Naive thymus-derived CD4-positive, alpha-beta T cell (primary cell): ENCODE measurements around the gene NOP56. TPM values are rescaled to one million over a fixed set of nuclear protein-coding genes. Genes with fewer than 3 reads are reported as not detected.

Source experiments
- ATAC-seq: fragments of 150-1000 bp; cut with Tn5 transposase; 2 replicates; pipeline ENCODE4 v1.10.0; 2021; ENCODE audit warnings: mild to moderate bottlenecking, moderate library complexity
- CTCF ChIA-PET: fragments of 350-600 bp; sonication (Branson Sonifier 250); formaldehyde crosslinking; loops from one replicate; lab custom pipeline; 2021; ENCODE audit warnings: antibody characterized with exemption; lab: Charles Lee
- POLR2A ChIA-PET: fragments of 350-600 bp; sonication (Branson Sonifier 250); formaldehyde crosslinking; loops from one replicate; lab custom pipeline; 2021; ENCODE audit warnings: antibody characterized with exemption, inconsistent platforms; lab: Charles Lee
- DNase-seq, 9 donors: peaks; one replicate each; pipeline versions ENCODE4 v3.0.0 to v3.0.0-alpha.2; 2020 to 2022; ENCODE audit warnings: mixed read lengths in 1 of 9
- H3K27ac ChIP-seq: one replicate; pipeline ENCODE4 v1.7.0; 2013; ENCODE audit warnings: mild to moderate bottlenecking, low read depth, low read length, moderate library complexity
- H3K27me3 ChIP-seq, 2 donors: one replicate each; pipeline ENCODE4 v1.7.0; 2013; ENCODE audit warnings: low read length in 2 of 2, mild to moderate bottlenecking in 2 of 2, moderate library complexity in 2 of 2; ENCODE audit not compliant: control insufficient read depth in 2 of 2, insufficient read depth in 2 of 2
- H3K36me3 ChIP-seq, 3 experiments: 1 replicate in 2 of 3; 2 replicates in 1 of 3; pipeline ENCODE4 v1.7.0; 2013; ENCODE audit warnings: low read length in 3 of 3, mild to moderate bottlenecking in 3 of 3, moderate library complexity in 1 of 3; ENCODE audit not compliant: insufficient read depth in 3 of 3, control insufficient read depth in 2 of 3
- H3K4me1 ChIP-seq, 2 donors: one replicate each; pipeline ENCODE4 v1.7.0; 2013; ENCODE audit warnings: low read length in 2 of 2, mild to moderate bottlenecking in 2 of 2, moderate library complexity in 1 of 2; ENCODE audit not compliant: control insufficient read depth in 2 of 2, insufficient read depth in 2 of 2
- H3K4me3 ChIP-seq: 2 replicates; pipeline ENCODE4 v1.7.0; 2013; ENCODE audit warnings: mild to moderate bottlenecking, low read length
- H3K9me3 ChIP-seq, 3 experiments: 1 replicate in 2 of 3; 2 replicates in 1 of 3; pipeline ENCODE4 v1.7.0; 2013; ENCODE audit warnings: low read length in 3 of 3; ENCODE audit not compliant: control insufficient read depth in 2 of 3
- H3K27ac Mint-ChIP-seq, 9 donors: one replicate each; pipeline ENCODE4 v1.8.0; 2020 to 2022; ENCODE audit warnings: mixed read lengths in 9 of 9, mild to moderate bottlenecking in 8 of 9, moderate library complexity in 5 of 9, inconsistent platforms in 2 of 9
- H3K27me3 Mint-ChIP-seq, 5 donors: one replicate each; pipeline ENCODE4 v1.8.0; 2021 to 2022; ENCODE audit warnings: mixed read lengths in 5 of 5, mild to moderate bottlenecking in 1 of 5
- H3K36me3 Mint-ChIP-seq, 5 donors: one replicate each; pipeline ENCODE4 v1.8.0; 2020 to 2022; ENCODE audit warnings: mixed read lengths in 5 of 5, mild to moderate bottlenecking in 3 of 5, inconsistent platforms in 1 of 5
- H3K4me1 Mint-ChIP-seq, 7 donors: one replicate each; pipeline ENCODE4 v1.8.0; 2020 to 2022; ENCODE audit warnings: mixed read lengths in 7 of 7, mild to moderate bottlenecking in 3 of 7, inconsistent platforms in 1 of 7
- H3K4me3 Mint-ChIP-seq, 10 donors: one replicate each; pipeline ENCODE4 v1.8.0; 2020 to 2022; ENCODE audit warnings: mild to moderate bottlenecking in 10 of 10, mixed read lengths in 10 of 10, moderate library complexity in 6 of 10, inconsistent platforms in 2 of 10
- H3K9me3 Mint-ChIP-seq, 11 donors: one replicate each; pipeline ENCODE4 v1.8.0; 2020 to 2022; ENCODE audit warnings: mixed read lengths in 11 of 11, mild to moderate bottlenecking in 4 of 11, inconsistent platforms in 1 of 11, moderate library complexity in 1 of 11
- intact Hi-C, 2 donors: fragments of 100-400 bp; cut with micrococcal nuclease; formaldehyde crosslinking; loops; one replicate each; pipeline ENCODE4 v1.15.1; 2023
- microRNA-seq: library from miRNA; unstranded; fragments of <30 nt; microRNA quantifications from one replicate; pipeline ENCODE4 v1.2.0, GENCODE V29; 2022; ENCODE audit warnings: borderline microRNAs expressed
- polyA plus RNA-seq, 2 donors: library from polyadenylated mRNA; unstranded; fragments of 300-500 nt; fragmentation: Illumina TruSeq; gene quantifications; one replicate each; pipeline ENCODE4 v1.2.3, GENCODE V29; 2021
- total RNA-seq, 6 experiments: library from RNA in 5 of 6; stranded (reverse) in 5 of 6; gene quantifications; 1 replicate in 5 of 6; 2 replicates in 1 of 6; pipeline ENCODE4 v1.2.3 and lab custom pipeline; 2021 to 2026

The NOP56 gene
- total and polyA plus RNA-seq, 7 experiments from 2014 or later, result 89.0 to 375 (median 270) TPM

GRCh38 chr20:2706688-2707352 lies 54.4 kb downstream of the NOP56 start:
- H3K27me3 Mint-ChIP-seq, result peaks cover 0 to 5% (median 0%) of the 10 kb centered on the region in 5 donors
- peaks cover 0 to 16% (median 0%) of the 10 kb centered on the region in 7 donors for H3K4me1 Mint-ChIP-seq
- no peaks in the 10 kb centered on the region for H3K4me1 ChIP-seq
- no peaks in the 10 kb centered on the region for H3K27me3 ChIP-seq
- no peak overlapping the region for H3K4me3 ChIP-seq
- DNase-seq (no peak), ATAC-seq (no peak)
- H3K9me3 Mint-ChIP-seq, result no peaks in the 10 kb centered on the region
- POLR2A ChIA-PET, result no interaction called here
- CTCF ChIA-PET, result interaction anchor here (1.0 to 1.2 kb wide), 2 partner anchors 34 to 46 kb away, joined by 3 to 4 read pairs; no protein-coding TSS in a partner anchor
- H3K9me3 ChIP-seq, result no peaks in the 10 kb centered on the region
- peak overlapping the region in 1 of 10 donors; percentile 49 for H3K4me3 Mint-ChIP-seq
- no peaks in the 10 kb centered on the region for H3K36me3 ChIP-seq
- H3K27ac ChIP-seq, result no peak overlapping the region
- intact Hi-C loops, result no loop called here
- H3K27ac Mint-ChIP-seq, result peak overlapping the region in 2 of 9 donors; percentile 76 to 82
- no peaks in the 10 kb centered on the region for H3K36me3 Mint-ChIP-seq

GRCh38 chr20:2707353-2708072 lies 55.1 kb downstream of the NOP56 start:
- no peaks in the 10 kb centered on the region for H3K27me3 ChIP-seq
- no peak overlapping the region for H3K27ac ChIP-seq
- Mint-ChIP-seq H3K4me3 (peak overlapping the region in 1 of 10 donors; percentile 24), H3K27ac (peak overlapping the region in 1 of 9 donors; percentile 82), H3K9me3 (no peaks in the 10 kb centered on the region), H3K27me3 (peaks cover 0 to 5% (median 0%) of the 10 kb centered on the region in 5 donors), H3K4me1 (peaks cover 0 to 16% (median 0%) of the 10 kb centered on the region in 7 donors), H3K36me3 (no peaks in the 10 kb centered on the region)
- H3K9me3 ChIP-seq, result no peaks in the 10 kb centered on the region
- intact Hi-C loops, result no loop called here
- no peak for ATAC-seq
- POLR2A ChIA-PET, result no interaction called here
- no peak for DNase-seq
- no peaks in the 10 kb centered on the region for H3K36me3 ChIP-seq
- no peak overlapping the region for H3K4me3 ChIP-seq
- H3K4me1 ChIP-seq, result no peaks in the 10 kb centered on the region
- CTCF ChIA-PET, result interaction anchor here (1.0 to 1.2 kb wide), 3 partner anchors 14 to 46 kb away, joined by 3 to 4 read pairs (median 3); partner anchors contain the start of gene EBF4

Small RNA genes lying within 50 kb of the gene (microRNA-seq; reads per million reads assigned to microRNA genes)
- gene MIR1292, result 7.3 reads per million, percentile 11 among the genes with 10 or more reads in this experiment

Other genes starting within 250 kb of the NOP56 start
- 100 to 1,000 TPM in 3 of 5 experiments, 10 to 100 TPM in 2; 83.5 to 323 (median 118) TPM for gene SNRPB, start 181.8 kb upstream of the NOP56 start, total RNA-seq
- gene SNRPB, start 181.8 kb upstream of the NOP56 start, polyA plus RNA-seq, result 100 to 1,000 TPM; 230 to 231 TPM
- gene ZNF343, start 143.7 kb upstream of the NOP56 start, total RNA-seq, result 10 to 100 TPM in 4 of 5 experiments, 1 to 10 TPM in 1; 7.5 to 14.4 (median 11.8) TPM
- gene ZNF343, start 143.7 kb upstream of the NOP56 start, polyA plus RNA-seq, result 1 to 10 TPM; 3.7 to 8.8 TPM
- under 1 TPM in 1 of 5 experiments, not detected in 4; 0.15 TPM for gene TMC2, start 116.1 kb upstream of the NOP56 start, total RNA-seq
- gene TMC2, start 116.1 kb upstream of the NOP56 start, polyA plus RNA-seq, result not detected
- 100 to 1,000 TPM; 105 to 161 (median 107) TPM for gene IDH3B, start 11.6 kb downstream of the NOP56 start, total RNA-seq
- 100 to 1,000 TPM; 101 to 135 TPM for gene IDH3B, start 11.6 kb downstream of the NOP56 start, polyA plus RNA-seq
- gene EBF4, start 40.1 kb downstream of the NOP56 start, total RNA-seq, result 10 to 100 TPM in 1 of 5 experiments, 1 to 10 TPM in 4; 5.2 to 10.5 (median 7.7) TPM
- gene EBF4, start 40.1 kb downstream of the NOP56 start, polyA plus RNA-seq, result under 1 TPM; 0.09 to 0.33 TPM
- gene CPXM1, start 148.0 kb downstream of the NOP56 start, total RNA-seq, result 1 to 10 TPM in 2 of 5 experiments, under 1 TPM in 3; 0.19 to 1.8 (median 0.32) TPM
- gene CPXM1, start 148.0 kb downstream of the NOP56 start, polyA plus RNA-seq, result under 1 TPM in 1 of 2 donors, not detected in 1; 0.12 TPM
- gene C20orf141, start 162.4 kb downstream of the NOP56 start, total RNA-seq, result not detected
- gene C20orf141, start 162.4 kb downstream of the NOP56 start, polyA plus RNA-seq, result not detected
- not detected for gene TMEM239, start 163.7 kb downstream of the NOP56 start, total RNA-seq
- gene TMEM239, start 163.7 kb downstream of the NOP56 start, polyA plus RNA-seq, result not detected
- 100 to 1,000 TPM in 1 of 5 experiments, 10 to 100 TPM in 4; 27.8 to 105 (median 72.5) TPM for gene PCED1A, start 188.0 kb downstream of the NOP56 start, total RNA-seq
- 10 to 100 TPM; 23.6 to 27.3 TPM for gene PCED1A, start 188.0 kb downstream of the NOP56 start, polyA plus RNA-seq
- gene VPS16, start 188.1 kb downstream of the NOP56 start, total RNA-seq, result 10 to 100 TPM; 45.5 to 62.4 (median 56.1) TPM
- gene VPS16, start 188.1 kb downstream of the NOP56 start, polyA plus RNA-seq, result 10 to 100 TPM; 25.0 to 43.3 TPM
- gene PTPRA, start 220.8 kb downstream of the NOP56 start, total RNA-seq, result 10 to 100 TPM; 68.0 to 86.6 (median 81.2) TPM
- gene PTPRA, start 220.8 kb downstream of the NOP56 start, polyA plus RNA-seq, result 10 to 100 TPM; 27.5 to 41.7 TPM